B cell (primary cell): Measurements from ENCODE around the gene AP3S1. TPM values are rescaled to one million over a fixed set of nuclear protein-coding genes. Genes with fewer than 3 reads are reported as not detected.

Experiments used
- ATAC-seq: fragments of 200-7000 bp; cut with Tn5 transposase; one replicate; pipeline ENCODE4 v1.10.0; 2021; ENCODE audit warnings: low read depth, mild to moderate bottlenecking, moderate number of reproducible peaks, moderate library complexity
- CTCF ChIA-PET: fragments of 350-600 bp; sonication (Branson Sonifier 250); formaldehyde crosslinking; loops from one replicate; lab custom pipeline; 2021; ENCODE audit warnings: antibody characterized with exemption, inconsistent platforms; lab: Charles Lee
- POLR2A ChIA-PET: fragments of 350-600 bp; sonication (Branson Sonifier 250); formaldehyde crosslinking; loops from one replicate; lab custom pipeline; 2021; ENCODE audit warnings: antibody characterized with exemption; lab: Charles Lee
- DNase-seq: peaks from one replicate; pipeline ENCODE4 v3.0.0; 2013
- H2AFZ ChIP-seq: 2 replicates; pipeline ENCODE4 v1.6.1; 2012; ENCODE audit warnings: mild to moderate bottlenecking, low read depth, low read length; ENCODE audit not compliant: insufficient read depth, poor library complexity, severe bottlenecking
- H3K27ac ChIP-seq, 2 donors: 1 replicate in 1 of 2; 2 replicates in 1 of 2; pipeline ENCODE4 v1.5.1; 2012 to 2013; ENCODE audit warnings: low read length in 2 of 2, mild to moderate bottlenecking in 2 of 2, moderate library complexity in 1 of 2
- H3K27me3 ChIP-seq, 4 experiments: fragments of 200-600 bp in 1 of 4; sonication (generic) in 1 of 4; replicated peaks in 1 of 4; 1 replicate in 2 of 4; 2 replicates in 2 of 4; pipeline versions ENCODE4 v1.6.1 to v1.7.0; 2013 to 2016; ENCODE audit warnings: low read length in 3 of 4, mild to moderate bottlenecking in 2 of 4, mixed read lengths in 1 of 4, moderate library complexity in 1 of 4; ENCODE audit not compliant: insufficient read depth in 4 of 4, control insufficient read depth in 3 of 4; ENCODE audit errors: control extremely low read depth in 1 of 4
- H3K36me3 ChIP-seq, 2 experiments: replicated peaks in 1 of 2; 1 replicate in 1 of 2; 2 replicates in 1 of 2; pipeline versions ENCODE4 v1.6.1 to v1.7.1; 2013; ENCODE audit warnings: low read length in 1 of 2; ENCODE audit not compliant: insufficient read depth in 2 of 2, control insufficient read depth in 1 of 2; ENCODE audit errors: control extremely low read depth in 1 of 2, extremely low read depth in 1 of 2
- H3K4me1 ChIP-seq, 2 donors: fragments of 200-600 bp in 1 of 2; sonication (generic) in 1 of 2; 1 replicate in 1 of 2; 2 replicates in 1 of 2; pipeline versions ENCODE4 v1.5.1 to v1.6.1; 2013 to 2017; ENCODE audit warnings: low read length in 2 of 2; ENCODE audit not compliant: control insufficient read depth in 2 of 2, insufficient read depth in 2 of 2
- H3K4me2 ChIP-seq: replicated peaks from 2 replicates; pipeline ENCODE3; 2012; ENCODE audit warnings: mild to moderate bottlenecking, low read depth, low read length; ENCODE audit not compliant: poor library complexity, severe bottlenecking
- H3K4me3 ChIP-seq, 5 experiments: fragments of 200-600 bp in 1 of 5; sonication (generic) in 1 of 5; 1 replicate in 3 of 5; 2 replicates in 2 of 5; pipeline versions ENCODE4 v1.5.1 to v1.7.0; 2011 to 2016; ENCODE audit warnings: low read length in 4 of 5, mild to moderate bottlenecking in 4 of 5, low read depth in 2 of 5, control low read depth in 1 of 5, moderate library complexity in 1 of 5; ENCODE audit not compliant: insufficient read depth in 1 of 5; ENCODE audit errors: control extremely low read depth in 1 of 5, extremely low read depth in 1 of 5
- H3K79me2 ChIP-seq: fragments of 200-600 bp; sonication (generic); one replicate; pipeline ENCODE4 v1.6.0; 2016; ENCODE audit warnings: low read length; ENCODE audit not compliant: control insufficient read depth, insufficient read depth
- H3K9ac ChIP-seq: fragments of 200-600 bp; sonication (generic); 2 replicates; pipeline ENCODE4 v1.6.1; 2017; ENCODE audit warnings: mild to moderate bottlenecking, low read length, moderate library complexity
- H3K9me3 ChIP-seq, 3 donors: one replicate each; pipeline versions ENCODE4 v1.6.1 to v1.7.1; 2013; ENCODE audit warnings: low read length in 2 of 3; ENCODE audit not compliant: control insufficient read depth in 2 of 3, insufficient read depth in 1 of 3; ENCODE audit errors: control extremely low read depth in 1 of 3
- H4K20me1 ChIP-seq: 2 replicates; pipeline ENCODE4 v1.6.0; 2012; ENCODE audit warnings: mild to moderate bottlenecking, low read length; ENCODE audit not compliant: insufficient read depth, control insufficient read depth, poor library complexity, severe bottlenecking
- H3K27ac Mint-ChIP-seq: one replicate; pipeline ENCODE4 v1.8.0; 2021; ENCODE audit warnings: mixed read lengths
- H3K27me3 Mint-ChIP-seq: one replicate; pipeline ENCODE4 v1.8.0; 2021; ENCODE audit warnings: mixed read lengths
- H3K4me1 Mint-ChIP-seq: one replicate; pipeline ENCODE4 v1.8.0; 2021; ENCODE audit warnings: mixed read lengths
- H3K4me3 Mint-ChIP-seq: one replicate; pipeline ENCODE4 v1.8.0; 2021; ENCODE audit warnings: mixed read lengths
- H3K9me3 Mint-ChIP-seq: one replicate; pipeline ENCODE4 v1.8.0; 2022; ENCODE audit warnings: mixed read lengths; ENCODE audit not compliant: insufficient read depth
- CTCF ChIP-seq: fragments of 200-600 bp; IDR thresholded peaks from one replicate; pipeline ENCODE4 v1.8.0; 2022; ENCODE audit warnings: antibody characterized with exemption, mild to moderate bottlenecking
- EZH2 ChIP-seq: IDR thresholded peaks from 2 replicates; pipeline ENCODE4 v1.6.1; 2012; ENCODE audit warnings: borderline replicate concordance, low read depth, mild to moderate bottlenecking, moderate library complexity, low read length; ENCODE audit not compliant: insufficient read depth, poor library complexity, severe bottlenecking
- WGBS: methylation state at CpG from one replicate; pipeline ENCODE4 v1.1.5; 2013; ENCODE audit warnings: missing lambda C conversion rate; ENCODE audit not compliant: insufficient coverage; 5-methylcytosine and 5-hydroxymethylcytosine counted together
- intact Hi-C: fragments of 100-400 bp; cut with micrococcal nuclease; formaldehyde crosslinking; loops from one replicate; pipeline ENCODE4 v1.10.0; 2022
- polyA plus RNA-seq: library from polyadenylated mRNA; depleted of rRNA; stranded (reverse); fragments of >200 nt; gene quantifications from 2 replicates; pipeline ENCODE4 v1.2.3, GENCODE V29; 2012
- total RNA-seq, 2 donors: library from RNA; stranded (reverse); fragments of 120-200 nt in 1 of 2; gene quantifications; 1 replicate in 1 of 2; 2 replicates in 1 of 2; pipeline versions ENCODE4 v1.2.3 to v1.2.4, GENCODE V29; 2013 to 2022

Gene AP3S1
- total and polyA plus RNA-seq, 2 donors (not counting 1 experiment from before 2014, with no cell fraction given): 12.8 to 47.6 TPM

GRCh38 chr5:115813719-115814118 is 28.0 kb upstream of the AP3S1 start:
- Histone ChIP-seq H3K4me1 (peaks cover 19 to 22% of the 10 kb centered on the region in 2 donors), H3K79me2 (no peaks in the 10 kb centered on the region), H3K4me3 (no peak overlapping the region), H3K27ac (no peak overlapping the region), H2AFZ (no peak overlapping the region), H3K36me3 (no peaks in the 10 kb centered on the region), H4K20me1 (no peaks in the 10 kb centered on the region), H3K9ac (no peak overlapping the region), H3K4me2 (no peak overlapping the region), H3K27me3 (peaks cover 0 to 37% (median 30%) of the 10 kb centered on the region in 4 experiments), H3K9me3 (peaks cover 0 to 12% (median 0%) of the 10 kb centered on the region in 3 donors)
- Mint-ChIP-seq H3K27me3 (peaks cover 66% of the 10 kb centered on the region), H3K4me3 (no peak overlapping the region), H3K9me3 (no peaks in the 10 kb centered on the region), H3K4me1 (peaks cover 18% of the 10 kb centered on the region), H3K27ac (no peak overlapping the region)
- DNase-seq: no peak
- intact Hi-C loops: no loop called here
- CTCF ChIA-PET: no interaction called here
- no peak for TF ChIP-seq CTCF
- no peak for TF ChIP-seq EZH2
- no peak for ATAC-seq
- WGBS: 73% methylated on average over 3 of the region's 5 CpGs
- POLR2A ChIA-PET: no interaction called here

DNA sequence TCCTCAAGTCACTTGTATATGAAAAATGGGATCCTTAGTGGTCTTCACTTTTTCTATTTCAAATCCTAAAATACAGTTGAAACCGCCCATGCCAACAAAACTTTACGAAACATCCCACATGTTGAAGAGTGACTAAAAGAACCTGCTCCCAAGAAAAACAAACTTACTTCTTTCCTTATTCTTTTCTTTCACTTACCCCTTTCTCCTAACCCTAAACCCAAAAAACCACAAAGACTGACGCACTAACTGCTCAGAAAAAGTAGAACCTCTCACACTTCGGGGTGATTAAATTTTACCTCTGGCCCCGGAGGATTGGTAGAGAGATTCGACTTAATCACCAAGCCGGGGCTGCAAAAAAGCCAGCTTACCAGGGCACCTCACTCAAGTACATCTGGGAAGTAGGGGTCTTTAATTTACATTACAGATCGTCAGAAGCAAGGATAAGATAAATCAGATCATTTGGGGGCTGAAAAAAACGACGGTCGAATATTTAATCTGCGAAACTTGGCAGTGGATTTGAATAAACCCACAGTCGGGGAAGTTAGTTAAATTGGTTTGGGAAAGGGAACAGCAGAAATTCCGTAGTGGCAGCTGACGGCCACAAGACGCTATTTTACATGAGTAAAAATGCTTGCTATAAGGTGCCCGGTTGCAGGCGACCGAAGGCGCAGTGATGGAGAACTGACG is 26.6 kb upstream of the AP3S1 start:
- POLR2A ChIA-PET: no interaction called here
- Histone ChIP-seq H3K4me2 (peak overlapping the region; percentile 81), H3K27ac (no peak overlapping the region), H3K9ac (peak overlapping the region; percentile 56), H3K9me3 (peaks cover 0 to 12% (median 0%) of the 10 kb centered on the region in 3 donors), H4K20me1 (no peaks in the 10 kb centered on the region), H3K36me3 (no peaks in the 10 kb centered on the region), H3K79me2 (no peaks in the 10 kb centered on the region), H3K4me1 (peaks cover 19 to 22% of the 10 kb centered on the region in 2 donors), H3K27me3 (peaks cover 0 to 42% (median 32%) of the 10 kb centered on the region in 4 experiments), H3K4me3 (peak overlapping the region in 1 of 5 experiments; percentile 33), H2AFZ (peak overlapping the region; percentile 72)
- Mint-ChIP-seq H3K27me3 (peaks cover 71% of the 10 kb centered on the region), H3K9me3 (no peaks in the 10 kb centered on the region), H3K27ac (no peak overlapping the region), H3K4me3 (peak overlapping the region; percentile 71), H3K4me1 (peaks cover 18% of the 10 kb centered on the region)
- TF ChIP-seq CTCF (no peak), EZH2 (peak; percentile 51)
- CTCF ChIA-PET: no interaction called here
- 20% methylated on average over 15 of the region's 21 CpGs for WGBS
- no peak for DNase-seq
- no peak for ATAC-seq
- intact Hi-C loops: no loop called here
